Measurements from ENCODE around the gene PTPRM.

PTPRM gene

GRCh38 chr18:8374676-8375075 lies 807.6 kb downstream of the PTPRM start:
- no peaks in the 10 kb centered on the region for H3K9me3 ChIP-seq (ENCODE audit: control insufficient read depth, insufficient read depth, low read length)
- H3K4me1 ChIP-seq (ENCODE audit: insufficient read depth, low read length) = no peaks in the 10 kb centered on the region
- no peaks in the 10 kb centered on the region for H3K36me3 ChIP-seq (ENCODE audit: insufficient read depth, low read length)
- H3K9ac ChIP-seq (ENCODE audit: low read depth, low read length) = no peak overlapping the region

DNA sequence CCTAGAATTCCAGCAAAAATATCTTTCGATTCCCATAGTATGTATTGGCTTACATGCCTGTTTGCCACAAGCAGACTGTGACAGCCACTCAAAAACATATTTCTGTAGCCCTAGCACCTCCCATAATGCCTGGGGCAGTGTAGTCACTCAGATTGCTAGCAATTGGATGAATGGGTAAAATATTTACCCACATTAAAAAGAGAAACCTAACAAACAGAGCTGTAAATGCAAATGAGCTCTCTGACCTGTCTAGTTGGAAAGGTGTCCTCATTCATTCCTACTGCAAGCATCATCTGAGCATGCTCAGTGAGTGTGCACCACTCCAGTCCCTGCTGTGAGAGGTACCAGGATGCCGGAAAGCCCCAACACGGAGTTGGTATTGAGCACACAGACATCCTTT lies 808.1 kb downstream of the PTPRM start:
- Histone ChIP-seq H3K9me3 (ENCODE audit: control insufficient read depth, insufficient read depth, low read length) (no peaks in the 10 kb centered on the region), H3K4me1 (ENCODE audit: insufficient read depth, low read length) (no peaks in the 10 kb centered on the region), H3K9ac (ENCODE audit: low read depth, low read length) (no peak overlapping the region), H3K36me3 (ENCODE audit: insufficient read depth, low read length) (no peaks in the 10 kb centered on the region)

- no peak overlapping the region for H3K9ac ChIP-seq (ENCODE audit: low read depth, low read length)
- H3K36me3 ChIP-seq (ENCODE audit: insufficient read depth, low read length) = no peaks in the 10 kb centered on the region
- no peaks in the 10 kb centered on the region for H3K4me1 ChIP-seq (ENCODE audit: insufficient read depth, low read length)
- H3K9me3 ChIP-seq (ENCODE audit: control insufficient read depth, insufficient read depth, low read length) = no peaks in the 10 kb centered on the region
These were observed 809.0 kb downstream of the PTPRM start for GRCh38 chr18:8376113-8376512.

DNA sequence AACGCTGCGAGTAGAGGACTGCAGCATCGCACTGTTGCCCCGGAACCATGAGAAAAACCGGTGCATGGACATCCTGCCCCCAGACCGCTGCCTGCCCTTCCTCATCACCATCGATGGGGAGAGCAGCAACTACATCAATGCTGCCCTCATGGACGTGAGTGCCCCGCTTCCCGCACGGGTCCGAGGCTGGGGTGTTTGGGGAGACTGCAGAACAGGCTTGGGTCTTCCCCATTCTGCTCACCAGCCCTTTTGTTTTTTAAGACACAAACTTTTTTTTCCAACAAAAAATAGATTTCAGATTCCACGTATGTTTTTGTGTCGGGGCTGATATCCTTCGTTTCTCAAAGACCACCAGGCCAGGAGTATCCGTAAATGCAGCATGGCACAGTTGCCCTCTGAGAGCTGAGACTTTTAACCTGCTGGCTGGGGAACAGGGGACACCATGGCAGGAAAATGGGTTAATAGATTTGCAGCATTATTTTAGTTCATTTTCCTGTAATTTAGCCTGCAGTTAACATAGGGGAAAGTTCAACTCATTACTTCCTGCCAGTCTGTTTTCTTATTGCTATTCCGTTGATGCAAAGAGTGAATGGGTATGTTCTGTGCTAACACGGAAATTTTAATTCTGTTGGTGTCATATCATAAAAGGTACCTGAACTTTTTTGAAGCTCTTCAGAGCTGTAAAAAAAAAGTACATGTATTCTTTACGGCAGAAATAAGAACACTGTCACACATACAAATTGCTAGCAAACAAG lies 812.2 kb downstream of the PTPRM start:
- Histone ChIP-seq H3K4me1 (ENCODE audit: insufficient read depth, low read length) (no peaks in the 10 kb centered on the region), H3K9me3 (ENCODE audit: control insufficient read depth, insufficient read depth, low read length) (no peaks in the 10 kb centered on the region), H3K9ac (ENCODE audit: low read depth, low read length) (no peak overlapping the region), H3K36me3 (ENCODE audit: insufficient read depth, low read length) (no peaks in the 10 kb centered on the region)

GRCh38 chr18:8380006-8380405 lies 812.9 kb downstream of the PTPRM start:
- Histone ChIP-seq H3K4me1 (ENCODE audit: insufficient read depth, low read length) (no peaks in the 10 kb centered on the region), H3K9me3 (ENCODE audit: control insufficient read depth, insufficient read depth, low read length) (no peaks in the 10 kb centered on the region), H3K9ac (ENCODE audit: low read depth, low read length) (no peak overlapping the region), H3K36me3 (ENCODE audit: insufficient read depth, low read length) (no peaks in the 10 kb centered on the region)

- Histone ChIP-seq H3K36me3 (ENCODE audit: insufficient read depth, low read length) (no peaks in the 10 kb centered on the region), H3K9ac (ENCODE audit: low read depth, low read length) (no peak overlapping the region), H3K9me3 (ENCODE audit: control insufficient read depth, insufficient read depth, low read length) (no peaks in the 10 kb centered on the region), H3K4me1 (ENCODE audit: insufficient read depth, low read length) (no peaks in the 10 kb centered on the region)
These were observed 813.8 kb downstream of the PTPRM start for GRCh38 chr18:8380926-8381325.

GRCh38 chr18:8381821-8382459 lies 814.8 kb downstream of the PTPRM start:
- H3K4me1 ChIP-seq (ENCODE audit: insufficient read depth, low read length) = no peaks in the 10 kb centered on the region
- H3K9me3 ChIP-seq (ENCODE audit: control insufficient read depth, insufficient read depth, low read length) = no peaks in the 10 kb centered on the region
- no peak overlapping the region for H3K9ac ChIP-seq (ENCODE audit: low read depth, low read length)
- H3K36me3 ChIP-seq (ENCODE audit: insufficient read depth, low read length) = no peaks in the 10 kb centered on the region

DNA sequence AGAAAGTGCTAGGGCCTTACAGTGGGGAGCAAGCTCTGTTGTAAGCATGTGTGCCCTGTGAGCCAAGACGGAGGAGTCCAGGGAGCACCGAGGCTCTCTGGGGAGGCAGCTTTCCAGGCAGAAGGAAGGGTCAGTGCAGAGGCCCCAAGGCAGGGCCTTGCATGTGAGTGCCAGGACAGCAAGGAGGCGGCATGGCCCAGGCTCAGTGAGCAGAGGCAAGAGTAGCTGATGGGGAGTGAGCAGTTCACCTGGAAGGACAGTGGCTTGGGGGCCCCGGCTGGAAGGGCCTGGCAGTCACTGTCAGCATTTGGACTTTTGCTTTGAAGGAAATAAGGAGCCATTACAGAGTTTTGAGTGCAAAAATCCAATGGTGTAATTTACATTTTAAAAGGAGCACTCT lies 818.3 kb downstream of the PTPRM start:
- no peaks in the 10 kb centered on the region for H3K4me1 ChIP-seq (ENCODE audit: insufficient read depth, low read length)

DNA sequence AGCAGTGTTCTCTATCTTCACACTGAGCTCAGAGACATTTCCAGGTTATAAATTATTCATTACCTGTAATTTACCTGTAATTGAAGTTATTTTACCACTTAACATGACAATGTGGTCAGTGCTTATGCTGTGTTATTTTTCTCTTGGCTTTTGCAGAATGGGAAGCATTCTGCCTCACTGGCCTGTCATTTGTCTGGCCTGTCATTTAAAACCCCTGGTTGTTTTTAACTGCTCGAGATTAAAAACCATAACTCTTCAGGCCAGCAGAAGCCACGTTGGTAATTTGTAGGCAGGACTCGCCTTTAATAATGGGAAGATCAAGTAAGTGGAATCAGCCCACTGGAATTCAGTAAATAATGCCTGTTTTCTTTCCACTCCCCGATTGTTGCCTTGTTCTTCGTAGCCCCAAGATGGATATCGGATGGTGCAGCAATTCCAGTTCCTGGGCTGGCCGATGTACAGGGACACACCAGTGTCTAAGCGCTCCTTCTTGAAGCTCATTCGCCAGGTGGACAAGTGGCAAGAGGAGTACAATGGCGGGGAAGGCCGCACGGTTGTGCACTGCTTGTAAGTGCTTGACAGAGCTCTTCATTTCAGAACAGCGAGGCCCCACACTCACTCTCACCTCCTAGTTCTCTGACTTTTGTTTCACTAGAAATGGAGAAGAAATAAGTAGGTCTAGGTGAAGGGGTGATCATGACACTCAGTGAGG lies 819.7 kb downstream of the PTPRM start:
- no peak overlapping the region for H3K9ac ChIP-seq (ENCODE audit: low read depth, low read length)
- H3K4me1 ChIP-seq (ENCODE audit: insufficient read depth, low read length) = no peaks in the 10 kb centered on the region
- no peaks in the 10 kb centered on the region; the same call in 1 of the 2 replicates for H3K9me3 ChIP-seq (ENCODE audit: control insufficient read depth, insufficient read depth, low read length)
- no peaks in the 10 kb centered on the region; the same call in 1 of the 2 replicates for H3K36me3 ChIP-seq (ENCODE audit: insufficient read depth, low read length)

More for the DNA sequence above, 818.3 kb downstream of the PTPRM start:
- Histone ChIP-seq H3K36me3 (ENCODE audit: insufficient read depth, low read length) (no peaks in the 10 kb centered on the region; the same call in 1 of the 2 replicates), H3K9ac (ENCODE audit: low read depth, low read length) (no peak overlapping the region), H3K9me3 (ENCODE audit: control insufficient read depth, insufficient read depth, low read length) (no peaks in the 10 kb centered on the region; the same call in 1 of the 2 replicates)

DNA sequence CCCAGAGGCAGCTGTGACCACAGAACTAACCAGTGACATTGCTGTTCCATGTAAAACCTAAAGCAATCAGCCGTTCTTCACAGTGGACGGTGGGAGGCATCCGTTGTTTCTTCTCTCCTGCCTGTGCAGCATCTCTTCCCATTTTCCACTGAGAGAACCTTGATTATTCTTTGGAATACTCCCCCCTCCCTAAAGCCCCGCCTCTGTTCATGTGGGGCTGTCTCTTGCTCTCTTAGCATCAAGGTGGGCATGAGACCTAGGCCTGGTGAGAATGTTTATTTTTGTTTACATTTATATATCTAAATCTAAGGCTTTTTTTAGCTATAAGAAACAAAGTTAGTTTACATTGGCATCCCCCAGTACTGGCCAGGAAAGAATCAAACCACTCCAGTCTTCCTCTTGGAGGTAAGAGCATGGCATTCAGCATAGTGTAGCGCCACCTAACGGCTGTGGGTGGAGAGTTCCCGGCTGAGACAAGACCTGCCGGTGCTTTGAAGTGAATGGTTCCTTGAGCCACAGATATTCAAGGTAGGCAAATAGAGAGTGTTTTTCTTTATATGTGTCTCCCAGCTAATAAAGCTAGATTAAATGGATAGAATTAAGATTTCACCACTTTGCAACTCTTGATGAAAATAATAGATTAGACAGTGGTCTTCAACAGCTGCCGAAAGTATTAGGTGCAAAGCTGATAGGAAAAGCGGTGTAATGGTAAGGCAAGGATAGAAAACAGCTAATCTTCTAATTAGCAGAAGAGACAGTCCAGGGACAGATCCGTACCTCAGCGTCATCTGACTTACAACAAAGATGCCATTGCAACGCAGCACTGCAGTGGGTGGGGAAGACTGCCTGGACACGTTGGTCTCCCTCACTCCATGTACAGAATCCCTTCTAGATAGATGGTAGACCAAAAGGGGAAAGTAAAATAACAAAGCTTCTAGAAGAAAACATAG lies 822.5 kb downstream of the PTPRM start:
- Histone ChIP-seq H3K9ac (ENCODE audit: low read depth, low read length) (no peak overlapping the region), H3K4me1 (ENCODE audit: insufficient read depth, low read length) (peaks cover 4% of the 10 kb centered on the region), H3K36me3 (ENCODE audit: insufficient read depth, low read length) (no peaks in the 10 kb centered on the region; the same call in 1 of the 2 replicates), H3K9me3 (ENCODE audit: control insufficient read depth, insufficient read depth, low read length) (no peaks in the 10 kb centered on the region; the same call in 1 of the 2 replicates)

DNA sequence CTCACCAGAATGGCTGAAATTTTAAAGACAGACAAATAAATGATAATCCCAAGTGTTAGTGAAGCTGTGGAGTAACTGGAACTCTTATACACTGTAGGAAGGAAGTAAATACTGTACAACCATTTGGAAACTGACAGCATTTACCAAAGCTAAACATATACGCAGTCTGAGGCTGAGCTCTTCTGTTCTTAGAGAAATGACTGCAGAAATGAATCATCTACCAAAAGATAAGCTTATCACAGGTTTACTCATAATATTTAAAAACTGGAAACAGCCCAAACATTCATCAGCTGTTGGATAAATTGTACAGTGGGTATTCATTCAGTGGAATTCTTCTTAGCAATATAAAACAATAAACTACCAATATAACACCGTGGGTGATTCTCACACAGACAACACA lies 824.0 kb downstream of the PTPRM start:
- Histone ChIP-seq H3K9ac (ENCODE audit: low read depth, low read length) (no peak overlapping the region), H3K4me1 (ENCODE audit: insufficient read depth, low read length) (peaks cover 7% of the 10 kb centered on the region), H3K9me3 (ENCODE audit: control insufficient read depth, insufficient read depth, low read length) (no peaks in the 10 kb centered on the region; the same call in 1 of the 2 replicates), H3K36me3 (ENCODE audit: insufficient read depth, low read length) (no peaks in the 10 kb centered on the region; the same call in 1 of the 2 replicates)

DNA sequence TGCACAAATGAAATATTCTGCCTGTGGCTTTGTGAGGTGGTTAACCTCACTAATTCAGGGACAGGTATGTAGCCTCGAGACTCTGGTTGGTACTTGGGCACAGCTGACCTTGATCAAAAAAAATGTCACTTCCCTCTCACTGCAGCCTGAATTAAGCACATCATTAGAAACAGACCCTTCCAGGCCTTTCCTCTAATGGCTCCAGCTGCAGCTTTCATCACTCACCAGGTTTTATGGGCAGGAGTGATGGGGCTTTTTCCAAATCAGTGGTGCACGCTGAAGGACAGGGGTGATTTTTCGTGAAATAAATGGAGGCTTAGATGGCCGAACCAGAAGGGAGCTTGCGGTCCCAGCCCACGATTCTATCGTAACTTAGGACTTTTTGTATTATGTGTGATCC lies 829.1 kb downstream of the PTPRM start:
- Histone ChIP-seq H3K4me1 (ENCODE audit: insufficient read depth, low read length) (peaks cover 7% of the 10 kb centered on the region), H3K9me3 (ENCODE audit: control insufficient read depth, insufficient read depth, low read length) (no peaks in the 10 kb centered on the region), H3K36me3 (ENCODE audit: insufficient read depth, low read length) (no peaks in the 10 kb centered on the region), H3K9ac (ENCODE audit: low read depth, low read length) (no peak overlapping the region)

GRCh38 chr18:8397034-8397433 lies 829.9 kb downstream of the PTPRM start:
- Histone ChIP-seq H3K9me3 (ENCODE audit: control insufficient read depth, insufficient read depth, low read length) (no peaks in the 10 kb centered on the region), H3K9ac (ENCODE audit: low read depth, low read length) (no peak overlapping the region), H3K4me1 (ENCODE audit: insufficient read depth, low read length) (peaks cover 10% of the 10 kb centered on the region), H3K36me3 (ENCODE audit: insufficient read depth, low read length) (no peaks in the 10 kb centered on the region)

GRCh38 chr18:8399138-8399537 lies 832.0 kb downstream of the PTPRM start:
- H3K9ac ChIP-seq (ENCODE audit: low read depth, low read length) = no peak overlapping the region
- no peaks in the 10 kb centered on the region; the same call in 1 of the 2 replicates for H3K9me3 ChIP-seq (ENCODE audit: control insufficient read depth, insufficient read depth, low read length)
- H3K4me1 ChIP-seq (ENCODE audit: insufficient read depth, low read length) = peaks cover 14% of the 10 kb centered on the region
- no peaks in the 10 kb centered on the region for H3K36me3 ChIP-seq (ENCODE audit: insufficient read depth, low read length)

Measured in ES-I3 (cell line).